Choroid plexus epithelial cell (primary cell): ENCODE results near the gene ABHD3.
"Not testable (repeated sequence)": the region's sequence is repeated elsewhere in the genome, so short reads cannot be mapped to it uniquely, and the experiment has no call there.

Source experiments
- DNase-seq: peaks from one replicate; pipeline ENCODE4 v3.0.0-alpha.2; 2010; ENCODE audit warnings: low read depth
- H3K4me3 ChIP-seq: 2 replicates; pipeline ENCODE4 v1.5.1; 2011; ENCODE audit warnings: low read depth, mild to moderate bottlenecking, control low read depth, low read length, moderate library complexity
- TF ChIP-seq, protein P1 (sequence below): conservative IDR thresholded peaks from 2 replicates; pipeline ENCODE4 v1.5.1; 2011; ENCODE audit warnings: low read depth, mild to moderate bottlenecking, control low read depth, inconsistent platforms, low read length, moderate library complexity

Gene ABHD3

DNA sequence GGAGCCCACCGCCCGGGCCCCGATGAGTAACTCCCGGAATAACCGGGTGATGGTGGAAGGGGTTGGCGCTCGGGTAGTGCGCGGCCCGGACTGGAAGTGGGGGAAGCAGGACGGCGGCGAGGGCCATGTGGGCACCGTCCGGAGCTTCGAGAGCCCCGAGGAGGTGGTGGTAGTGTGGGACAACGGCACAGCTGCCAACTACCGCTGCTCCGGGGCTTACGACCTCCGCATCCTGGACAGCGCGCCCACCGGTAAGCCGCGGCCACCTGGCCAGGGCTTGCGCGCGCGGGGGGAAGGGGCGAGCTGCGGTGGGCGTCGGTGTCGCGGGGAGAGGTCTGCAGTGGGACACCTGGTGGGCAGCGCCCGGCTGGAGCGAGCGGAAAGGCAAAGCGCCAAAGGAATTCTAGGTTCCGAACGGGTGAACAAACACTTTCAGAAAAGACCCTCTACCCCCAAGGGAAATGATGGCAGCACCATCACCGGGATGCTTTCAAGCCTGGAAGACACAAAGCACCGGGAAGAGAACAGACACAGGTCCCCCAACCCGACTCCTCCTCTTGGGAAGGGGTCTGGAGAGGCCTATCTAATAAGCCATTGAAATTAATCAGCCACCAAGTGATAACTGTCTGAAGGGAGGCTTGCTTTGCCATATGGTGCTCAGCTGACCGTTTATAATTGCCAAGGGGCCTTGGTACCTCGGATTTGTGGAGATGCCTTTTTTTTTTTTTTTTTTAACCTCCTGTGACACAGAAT, 37.2 kb upstream of the ABHD3 start:
- TF ChIP-seq, protein P1, sequence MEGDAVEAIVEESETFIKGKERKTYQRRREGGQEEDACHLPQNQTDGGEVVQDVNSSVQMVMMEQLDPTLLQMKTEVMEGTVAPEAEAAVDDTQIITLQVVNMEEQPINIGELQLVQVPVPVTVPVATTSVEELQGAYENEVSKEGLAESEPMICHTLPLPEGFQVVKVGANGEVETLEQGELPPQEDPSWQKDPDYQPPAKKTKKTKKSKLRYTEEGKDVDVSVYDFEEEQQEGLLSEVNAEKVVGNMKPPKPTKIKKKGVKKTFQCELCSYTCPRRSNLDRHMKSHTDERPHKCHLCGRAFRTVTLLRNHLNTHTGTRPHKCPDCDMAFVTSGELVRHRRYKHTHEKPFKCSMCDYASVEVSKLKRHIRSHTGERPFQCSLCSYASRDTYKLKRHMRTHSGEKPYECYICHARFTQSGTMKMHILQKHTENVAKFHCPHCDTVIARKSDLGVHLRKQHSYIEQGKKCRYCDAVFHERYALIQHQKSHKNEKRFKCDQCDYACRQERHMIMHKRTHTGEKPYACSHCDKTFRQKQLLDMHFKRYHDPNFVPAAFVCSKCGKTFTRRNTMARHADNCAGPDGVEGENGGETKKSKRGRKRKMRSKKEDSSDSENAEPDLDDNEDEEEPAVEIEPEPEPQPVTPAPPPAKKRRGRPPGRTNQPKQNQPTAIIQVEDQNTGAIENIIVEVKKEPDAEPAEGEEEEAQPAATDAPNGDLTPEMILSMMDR: no peak
- peak overlapping the region; percentile 90 for H3K4me3 ChIP-seq
- DNase-seq: peak; percentile 20

DNA sequence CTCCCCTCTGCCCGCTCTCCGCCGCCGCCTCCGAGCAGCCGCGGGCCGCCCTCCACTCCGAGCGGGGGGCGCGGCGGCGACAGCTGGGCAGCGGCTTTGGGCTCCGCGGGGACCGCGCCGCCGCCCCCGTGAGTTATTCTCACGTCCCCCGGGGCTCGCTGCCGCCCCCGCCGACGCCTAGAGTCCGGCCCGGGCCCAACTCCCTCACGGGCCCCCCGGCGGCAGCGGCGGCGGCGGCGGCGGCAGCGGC, 36.7 kb upstream of the ABHD3 start:
- DNase-seq: no peak
- TF ChIP-seq, protein P1: no peak
- H3K4me3 ChIP-seq: peak overlapping the region; percentile 90

DNA sequence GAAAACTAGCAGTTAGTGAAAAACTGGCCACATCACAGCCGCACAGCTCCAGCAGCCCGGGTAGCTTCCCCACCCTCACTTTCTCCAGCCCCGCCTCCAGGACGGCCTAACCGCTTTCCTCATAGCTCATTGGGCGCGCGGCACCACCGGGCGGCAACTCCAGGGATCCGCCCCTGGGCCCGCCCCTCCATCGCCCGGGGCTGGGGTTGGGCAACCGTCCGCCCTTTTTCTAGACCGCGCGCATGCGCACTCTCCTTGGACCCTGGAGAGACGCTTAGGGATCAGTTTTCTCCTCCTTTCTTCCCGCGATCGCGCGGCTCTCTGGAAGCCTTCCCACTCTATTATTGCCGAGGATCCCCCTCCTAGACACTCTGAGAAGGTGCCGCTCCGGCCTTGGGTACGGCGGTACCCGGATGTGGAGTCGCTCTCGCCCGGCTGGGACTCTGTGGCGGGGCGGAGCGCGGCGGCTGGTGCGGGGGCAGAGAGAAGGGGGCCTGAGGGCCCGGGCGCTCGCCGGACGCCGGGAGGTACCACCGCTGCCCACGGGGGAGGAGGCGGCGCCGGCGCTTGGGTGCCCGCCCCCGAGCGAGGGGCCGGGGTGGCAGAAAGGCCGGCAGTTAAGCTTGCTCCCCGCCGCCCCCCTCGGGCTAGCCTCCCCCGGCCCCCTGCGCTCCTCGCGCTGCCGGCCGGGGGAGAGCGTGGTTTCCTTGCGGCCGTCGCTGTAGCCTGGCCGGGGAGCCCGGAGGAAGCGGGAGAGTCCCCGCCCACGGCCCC, 36.2 kb upstream of the ABHD3 start, which contains the start of gene MIB1:
TSS of gene MIB1 (plus strand) at position 255 of the 774 bp plus-strand sequence. CDS start 792 bp downstream, outside the sequence.
- TF ChIP-seq, protein P1: no peak
- DNase-seq: peak; percentile 98
- peak within 1 kb of the TSS; percentile 90 for H3K4me3 ChIP-seq

DNA sequence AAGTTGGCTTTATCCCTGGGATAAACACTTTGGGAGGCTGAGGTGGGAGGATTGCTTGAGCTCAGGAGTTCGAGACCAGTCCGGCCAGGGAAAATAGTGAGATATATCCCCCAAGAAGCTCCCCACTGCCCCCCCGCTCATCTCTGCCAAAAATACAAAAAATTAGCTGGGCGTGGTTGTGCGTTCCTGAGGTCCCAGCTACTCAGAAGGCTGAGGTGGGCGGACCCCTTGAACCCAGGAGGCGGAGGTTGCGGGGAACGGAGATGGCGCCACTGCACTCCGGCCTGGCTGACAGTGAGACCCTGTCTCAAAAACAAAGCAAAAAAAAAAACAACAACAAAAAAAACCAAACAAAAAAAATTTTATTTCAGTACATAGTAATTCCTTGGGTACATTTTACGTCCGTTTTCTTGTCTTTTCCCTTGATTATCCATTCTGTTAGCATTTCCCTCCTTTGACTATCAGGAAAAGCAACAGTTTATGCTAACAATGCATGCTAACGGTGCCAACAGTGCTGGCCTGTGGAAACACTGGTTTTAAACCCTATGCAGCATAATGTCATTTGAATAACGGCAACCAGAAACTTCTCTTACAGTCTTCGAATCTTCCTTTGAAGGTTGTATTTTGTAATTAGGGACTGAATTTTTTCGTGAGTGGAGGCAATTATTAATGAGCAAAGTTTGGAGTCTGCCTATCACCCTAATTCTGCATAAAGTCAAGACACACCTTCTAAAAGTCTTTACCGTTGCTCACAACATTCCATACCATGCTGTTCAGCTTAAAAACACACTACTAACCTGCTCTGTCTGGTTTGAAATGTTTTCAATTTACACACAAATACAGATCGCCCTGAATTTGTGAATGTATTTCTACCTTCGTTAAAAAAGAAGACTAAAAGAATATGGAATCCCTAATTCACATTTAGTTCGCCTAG, 35.3 kb upstream of the ABHD3 start:
- peak overlapping the region; percentile 44 for H3K4me3 ChIP-seq
- DNase-seq: no peak
- TF ChIP-seq, protein P1: no peak

DNA sequence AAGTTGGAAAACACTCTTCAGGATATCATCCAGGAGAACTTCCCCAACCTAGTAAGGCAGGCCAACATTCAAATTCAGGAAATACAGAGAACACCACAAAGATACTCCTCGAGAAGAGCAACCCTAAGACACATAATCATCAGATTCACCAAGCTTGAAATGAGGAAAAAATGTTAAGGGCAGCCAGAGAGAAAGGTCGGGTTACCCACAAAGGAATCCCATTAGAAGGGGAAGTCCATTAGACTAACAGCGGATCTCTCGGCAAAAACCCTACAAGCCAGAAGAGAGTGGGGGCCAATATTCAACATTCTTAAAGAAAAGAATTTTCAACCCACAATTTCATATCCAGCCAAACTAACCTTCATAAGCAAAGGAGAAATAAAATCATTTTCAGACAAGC, 32.4 kb upstream of the ABHD3 start:
- H3K4me3 ChIP-seq, DNase-seq: not testable (repeated sequence)

DNA sequence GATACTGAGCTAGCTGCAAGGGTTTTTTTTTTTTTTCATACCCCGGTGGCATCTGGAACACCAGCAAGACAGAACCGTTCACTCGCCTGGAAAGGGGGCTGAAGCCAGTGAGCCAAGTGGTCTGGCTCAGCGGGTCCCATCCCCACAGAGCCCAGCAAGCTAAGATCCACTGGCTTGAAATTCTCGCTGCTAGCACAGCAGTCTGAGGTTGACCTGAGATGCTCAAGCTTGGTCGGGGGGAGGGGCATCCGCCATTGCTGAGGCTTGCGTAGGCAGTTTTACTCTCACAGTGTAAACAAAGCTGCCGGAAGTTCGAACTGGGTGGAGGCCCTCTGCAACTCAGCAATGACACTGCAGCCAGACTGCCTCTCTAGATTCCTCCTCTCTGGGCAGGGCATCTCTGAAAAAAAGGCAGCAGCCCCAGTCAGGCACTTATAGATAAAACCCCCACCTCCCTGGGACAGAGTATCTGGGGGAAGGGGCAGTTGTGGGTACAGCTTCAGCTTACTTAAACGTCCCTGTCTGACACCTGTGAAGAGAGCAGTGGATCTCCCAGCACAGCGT, 31.0 kb upstream of the ABHD3 start:
- no peak overlapping the region for H3K4me3 ChIP-seq
- DNase-seq: peak; percentile 75
- TF ChIP-seq, protein P1: no peak

DNA sequence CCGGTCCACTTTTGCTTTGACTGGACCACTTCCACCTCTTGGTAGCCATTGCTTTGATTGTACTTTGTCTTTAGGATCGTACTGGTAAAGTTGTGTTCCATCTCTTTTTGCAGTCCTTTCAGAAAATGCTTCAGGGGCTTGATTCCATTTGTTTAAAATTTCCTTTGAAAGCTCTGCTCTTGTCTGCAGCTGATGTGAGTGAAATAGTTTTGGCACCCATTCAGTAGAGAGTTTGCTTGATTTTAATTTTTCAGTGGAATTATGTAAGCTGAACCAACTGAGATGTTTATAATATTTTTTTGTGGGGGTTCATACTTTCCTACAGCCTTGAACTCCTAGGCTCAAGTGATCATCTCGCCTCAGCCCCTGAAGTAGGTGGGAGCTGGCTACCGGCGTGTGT, 28.4 kb upstream of the ABHD3 start:
- H3K4me3 ChIP-seq: no peak overlapping the region
- TF ChIP-seq, protein P1: no peak
- DNase-seq: no peak
